T-helper 1 cell treated with Interleukin-12 subunit alpha and Interleukin-12 subunit beta and Interleukin-4 antibody, amounts not matched to agents 30 μg/mL and 1 μg/mL, for 36 hours (primary cell): Measurements from ENCODE around the gene COL19A1.
"Not testable (repeated sequence)": the region's sequence is repeated elsewhere in the genome, so short reads cannot be mapped to it uniquely, and the experiment has no call there.

Experiments
- H3K27ac Mint-ChIP-seq: one replicate; pipeline ENCODE4 v1.8.0; 2021; ENCODE audit warnings: mild to moderate bottlenecking, mixed read lengths
- H3K27me3 Mint-ChIP-seq: one replicate; pipeline ENCODE4 v1.8.0; 2021; ENCODE audit warnings: low read depth, mixed read lengths
- H3K36me3 Mint-ChIP-seq: one replicate; pipeline ENCODE4 v1.8.0; 2021; ENCODE audit warnings: low read depth, mixed read lengths
- H3K4me1 Mint-ChIP-seq: one replicate; pipeline ENCODE4 v1.8.0; 2021; ENCODE audit warnings: low read depth, mixed read lengths
- H3K4me3 Mint-ChIP-seq: one replicate; pipeline ENCODE4 v1.8.0; 2021; ENCODE audit warnings: mild to moderate bottlenecking, moderate library complexity, mixed read lengths
- H3K9me3 Mint-ChIP-seq: one replicate; pipeline ENCODE4 v1.8.0; 2021; ENCODE audit warnings: mixed read lengths

The COL19A1 gene

DNA sequence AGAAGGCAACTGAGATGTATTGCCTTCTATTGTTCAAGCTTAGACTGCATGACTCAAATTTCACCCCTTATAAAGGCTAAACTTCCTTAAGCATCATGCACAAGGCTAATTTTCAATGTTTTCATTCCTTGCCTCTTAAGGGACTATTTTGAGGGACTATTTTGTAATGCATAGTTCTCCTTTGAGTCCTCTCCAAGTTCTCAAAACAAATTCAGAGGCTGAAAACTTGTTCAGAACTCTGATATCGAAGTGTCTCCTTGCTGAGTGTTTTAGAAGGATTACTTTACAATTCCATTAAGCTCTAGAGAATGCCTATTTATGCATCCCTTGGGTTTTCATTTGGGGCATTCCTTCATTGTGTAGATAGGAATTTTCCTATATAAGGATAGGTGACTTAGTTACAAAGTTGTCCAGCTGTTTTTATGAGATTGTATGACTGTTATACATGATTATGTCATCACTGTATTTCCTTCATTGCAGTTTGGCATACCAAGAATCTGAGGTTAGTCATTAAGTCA, 41.7 kb downstream of the COL19A1 start:
- peaks cover 7% of the 10 kb centered on the region for H3K27me3 Mint-ChIP-seq
- H3K9me3 Mint-ChIP-seq: no peaks in the 10 kb centered on the region
- H3K36me3 Mint-ChIP-seq: no peaks in the 10 kb centered on the region
- no peaks in the 10 kb centered on the region for H3K4me1 Mint-ChIP-seq
- no peak overlapping the region for H3K27ac Mint-ChIP-seq
- no peak overlapping the region for H3K4me3 Mint-ChIP-seq

DNA sequence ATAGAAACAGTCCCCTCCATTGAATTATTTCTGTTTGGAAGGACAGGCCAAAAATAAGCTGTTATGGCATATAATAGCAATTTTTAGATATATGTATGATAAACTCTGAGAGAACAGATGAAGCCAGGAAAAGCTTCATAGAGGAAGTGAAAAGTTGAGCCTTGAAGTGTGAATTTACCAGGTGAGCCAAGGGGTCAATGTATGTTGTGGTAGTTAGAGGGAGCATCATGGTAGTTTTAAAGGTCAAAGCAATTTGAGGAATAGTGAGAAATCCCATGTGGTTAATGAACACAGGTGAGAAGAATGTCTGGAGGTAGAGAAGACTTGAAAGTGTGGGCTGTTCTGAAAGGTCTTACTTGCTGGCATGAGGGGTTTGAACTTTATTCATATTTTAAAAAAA, 47.0 kb downstream of the COL19A1 start:
- Mint-ChIP-seq H3K4me3 (no peak overlapping the region), H3K36me3 (no peaks in the 10 kb centered on the region), H3K4me1 (peaks cover 5% of the 10 kb centered on the region), H3K27ac (no peak overlapping the region), H3K27me3 (peaks cover 7% of the 10 kb centered on the region), H3K9me3 (no peaks in the 10 kb centered on the region)

DNA sequence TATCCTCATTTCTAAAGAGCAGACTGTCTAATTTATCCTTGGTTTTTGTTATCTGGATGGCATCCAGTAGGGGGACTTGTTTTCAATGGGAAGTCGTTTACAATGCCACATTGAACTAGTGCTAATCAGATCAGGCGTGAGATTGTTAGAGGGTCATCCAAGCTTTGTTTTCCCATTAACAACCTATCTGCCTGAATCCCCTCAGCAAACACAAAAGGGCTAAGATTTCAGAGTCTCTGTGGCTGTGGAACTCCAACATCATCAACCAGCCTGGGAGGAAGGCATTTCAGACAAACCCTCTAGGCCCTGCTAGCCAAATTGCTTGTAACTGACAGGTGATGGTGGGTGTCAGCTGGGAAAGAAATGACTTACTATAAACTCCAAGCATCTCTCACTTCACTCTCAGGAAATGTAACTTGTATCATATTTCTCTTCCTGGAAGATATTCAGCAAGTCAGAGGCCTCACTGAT, 47.7 kb downstream of the COL19A1 start:
- H3K4me3 Mint-ChIP-seq: no peak overlapping the region
- peaks cover 7% of the 10 kb centered on the region for H3K27me3 Mint-ChIP-seq
- H3K9me3 Mint-ChIP-seq: no peaks in the 10 kb centered on the region
- no peaks in the 10 kb centered on the region for H3K36me3 Mint-ChIP-seq
- H3K4me1 Mint-ChIP-seq: peaks cover 5% of the 10 kb centered on the region
- no peak overlapping the region for H3K27ac Mint-ChIP-seq

DNA sequence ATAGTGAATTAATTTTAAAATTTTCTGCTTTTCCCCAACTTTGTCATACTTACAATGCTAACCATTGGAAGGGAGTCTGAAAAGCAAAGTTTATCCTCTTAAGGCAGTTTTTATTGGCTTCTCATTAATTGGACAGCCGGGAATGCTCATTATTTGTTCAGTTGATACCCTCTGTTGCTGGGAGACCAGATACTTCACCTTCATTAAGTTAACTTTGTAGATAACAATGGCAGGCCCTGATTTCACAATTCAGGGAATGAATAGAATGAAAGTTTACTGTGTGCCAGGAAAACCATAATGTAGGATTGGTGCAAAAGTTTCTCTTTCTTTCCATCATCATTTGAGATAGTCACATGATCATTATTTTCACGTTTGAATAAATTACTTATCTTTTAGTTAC, 49.0 kb downstream of the COL19A1 start:
- no peak overlapping the region for H3K27ac Mint-ChIP-seq
- no peak overlapping the region for H3K4me3 Mint-ChIP-seq
- H3K27me3 Mint-ChIP-seq: peaks cover 7% of the 10 kb centered on the region
- no peaks in the 10 kb centered on the region for H3K36me3 Mint-ChIP-seq
- H3K9me3 Mint-ChIP-seq: no peaks in the 10 kb centered on the region
- peaks cover 5% of the 10 kb centered on the region for H3K4me1 Mint-ChIP-seq

DNA sequence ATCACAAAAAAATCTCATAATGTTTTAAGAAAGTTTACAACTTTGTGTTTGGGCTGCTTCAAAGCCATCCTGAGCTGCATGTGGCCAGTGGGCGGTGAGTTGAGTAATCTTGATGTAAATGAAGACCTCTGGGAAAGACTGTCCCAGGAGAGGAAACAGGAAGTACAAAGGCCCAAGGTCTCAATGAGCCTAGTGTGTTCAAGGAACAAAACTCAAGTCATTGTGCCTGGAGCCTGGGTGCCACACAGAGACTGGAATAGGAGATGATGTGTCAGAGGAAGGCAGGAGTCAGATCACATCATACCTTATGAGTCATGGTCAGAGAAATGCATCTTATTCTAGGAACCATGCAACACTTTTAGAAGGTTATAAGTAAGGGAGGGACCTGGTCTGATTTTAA, 51.5 kb downstream of the COL19A1 start:
- H3K4me1 Mint-ChIP-seq: peaks cover 5% of the 10 kb centered on the region
- no peak overlapping the region for H3K27ac Mint-ChIP-seq

DNA sequence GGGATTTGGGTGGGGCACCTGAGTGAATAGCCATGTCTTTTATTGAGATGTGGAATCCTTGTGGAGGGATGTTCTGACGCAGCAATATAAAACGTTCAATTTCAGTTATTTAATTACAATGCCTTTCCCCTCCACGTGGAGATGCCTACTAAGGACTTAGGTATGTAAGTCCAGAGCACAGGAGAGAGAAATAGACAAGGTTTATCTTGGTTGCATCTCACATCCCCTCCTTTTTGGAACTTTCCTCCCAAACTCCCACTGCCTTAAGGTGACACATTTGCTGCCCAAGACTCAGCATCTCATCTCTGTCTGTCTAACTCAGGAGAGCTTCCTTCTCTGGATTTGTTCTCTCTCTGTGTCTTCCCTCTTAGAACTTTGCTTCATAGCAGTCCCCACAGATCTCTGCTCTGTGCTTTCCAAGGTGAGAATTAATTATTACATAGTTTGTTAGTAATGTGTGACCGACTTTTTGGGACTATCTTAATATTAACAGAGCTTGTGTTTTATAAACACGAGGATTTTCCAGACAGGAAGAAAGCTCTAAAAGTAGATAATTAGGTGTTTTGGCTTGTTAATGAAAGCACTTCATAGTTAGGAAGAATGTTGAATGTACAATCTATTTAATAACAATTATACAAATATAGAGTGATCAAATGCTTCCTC, 52.6 kb downstream of the COL19A1 start:
- H3K4me1 Mint-ChIP-seq: peaks cover 5% of the 10 kb centered on the region
- H3K9me3 Mint-ChIP-seq: no peaks in the 10 kb centered on the region
- no peak overlapping the region for H3K27ac Mint-ChIP-seq
- no peaks in the 10 kb centered on the region for H3K27me3 Mint-ChIP-seq
- no peak overlapping the region for H3K4me3 Mint-ChIP-seq
- no peaks in the 10 kb centered on the region for H3K36me3 Mint-ChIP-seq

More for the DNA sequence above, 51.5 kb downstream of the COL19A1 start:
- Mint-ChIP-seq H3K27me3 (no peaks in the 10 kb centered on the region), H3K36me3 (no peaks in the 10 kb centered on the region), H3K4me3 (no peak overlapping the region), H3K9me3 (no peaks in the 10 kb centered on the region)

DNA sequence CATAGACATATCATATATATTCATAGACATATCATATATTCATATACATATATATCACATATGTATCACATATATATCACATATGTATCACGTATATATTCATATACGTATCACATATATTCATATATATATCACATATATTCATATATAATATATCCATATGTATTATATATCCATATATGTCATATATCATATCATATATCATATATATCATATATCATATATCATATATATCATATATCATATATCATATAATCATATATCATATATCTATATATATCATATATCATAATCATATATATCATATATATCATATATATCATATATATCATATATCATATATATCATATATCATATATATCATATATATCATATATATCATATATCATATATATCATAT, 54.7 kb downstream of the COL19A1 start:
- not testable (repeated sequence) for H3K9me3 Mint-ChIP-seq, H3K4me1 Mint-ChIP-seq, H3K27ac Mint-ChIP-seq, H3K4me3 Mint-ChIP-seq, H3K27me3 Mint-ChIP-seq, H3K36me3 Mint-ChIP-seq

DNA sequence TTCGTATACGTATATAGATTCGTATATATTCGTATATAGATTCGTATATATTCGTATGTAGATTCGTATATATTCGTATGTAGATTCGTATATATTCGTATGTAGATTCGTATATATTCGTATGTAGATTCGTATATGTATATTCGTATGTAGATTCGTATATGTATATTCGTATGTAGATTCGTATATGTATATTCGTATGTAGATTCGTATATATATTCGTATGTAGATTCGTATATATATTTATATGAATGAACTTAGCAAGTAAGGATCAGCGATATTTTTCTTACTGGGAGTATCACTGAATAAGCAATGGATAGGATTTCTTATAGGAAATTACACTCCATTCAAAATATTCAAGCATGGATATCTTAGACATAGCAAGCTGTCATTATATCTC, 55.3 kb downstream of the COL19A1 start:
- not testable (repeated sequence) for H3K27me3 Mint-ChIP-seq, H3K27ac Mint-ChIP-seq, H3K36me3 Mint-ChIP-seq, H3K9me3 Mint-ChIP-seq, H3K4me1 Mint-ChIP-seq, H3K4me3 Mint-ChIP-seq

DNA sequence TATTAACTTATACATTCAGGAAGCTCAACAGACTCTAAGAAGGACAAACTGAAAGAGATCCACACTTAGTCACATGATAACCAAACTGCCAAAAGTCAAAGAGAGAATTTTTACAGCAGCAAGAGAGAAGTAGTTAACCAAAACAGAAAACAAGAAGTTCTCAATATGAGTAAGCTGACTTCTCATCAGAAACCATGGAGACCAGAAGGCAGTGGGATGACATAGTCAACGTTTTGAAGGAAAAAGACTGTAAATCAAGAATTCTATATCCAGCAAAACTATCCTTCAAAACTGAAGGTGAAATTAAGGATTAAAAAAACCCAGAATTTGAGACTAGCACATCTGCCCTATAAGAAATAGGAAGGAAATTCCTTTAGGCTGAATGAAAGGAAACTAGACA, 60.4 kb downstream of the COL19A1 start:
- H3K4me1 Mint-ChIP-seq: no peaks in the 10 kb centered on the region
- no peak overlapping the region for H3K27ac Mint-ChIP-seq
- peaks cover 14% of the 10 kb centered on the region for H3K9me3 Mint-ChIP-seq
- H3K4me3 Mint-ChIP-seq: no peak overlapping the region
- H3K27me3 Mint-ChIP-seq: no peaks in the 10 kb centered on the region
- H3K36me3 Mint-ChIP-seq: no peaks in the 10 kb centered on the region

DNA sequence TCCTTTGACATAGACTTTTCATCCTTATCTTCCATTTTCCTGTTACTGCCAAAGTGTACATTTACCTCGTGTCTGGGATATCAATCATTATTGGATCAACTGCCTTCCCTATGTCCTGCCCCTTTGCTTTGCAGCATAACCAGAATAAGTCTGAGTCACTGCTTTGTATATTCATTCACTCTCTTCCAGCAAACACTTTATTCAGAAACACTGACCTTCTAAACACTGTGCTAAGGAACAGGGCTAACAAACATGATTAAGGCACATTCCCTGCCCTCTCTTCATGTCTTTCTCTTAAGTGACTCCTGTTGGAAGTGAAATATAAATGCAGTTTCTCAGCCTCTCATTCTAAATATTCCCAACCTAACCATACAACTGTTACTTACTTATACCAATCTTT, 66.9 kb downstream of the COL19A1 start:
- Mint-ChIP-seq H3K4me3 (no peak overlapping the region), H3K9me3 (no peaks in the 10 kb centered on the region), H3K4me1 (no peaks in the 10 kb centered on the region), H3K27ac (no peak overlapping the region), H3K27me3 (peaks cover 8% of the 10 kb centered on the region), H3K36me3 (no peaks in the 10 kb centered on the region)

DNA sequence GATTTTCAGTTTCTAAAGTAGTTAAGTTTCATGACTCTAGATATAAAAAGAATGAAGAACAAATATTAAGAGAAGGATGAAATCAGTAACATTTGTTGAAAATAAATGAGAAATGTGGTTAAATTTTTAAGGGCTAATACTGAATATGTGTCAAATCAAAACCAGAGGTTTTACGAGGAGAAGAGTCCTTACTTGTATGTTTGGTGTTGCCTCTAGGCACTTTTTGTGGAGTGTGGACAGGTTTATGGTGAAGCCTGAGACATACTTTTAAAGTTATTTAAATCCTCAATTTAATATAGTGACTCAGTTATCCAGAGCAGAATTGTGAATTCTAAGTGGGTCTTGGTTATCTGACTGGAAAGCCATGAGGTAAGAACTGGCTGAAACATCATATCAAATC, 68.7 kb downstream of the COL19A1 start:
- H3K27me3 Mint-ChIP-seq: peaks cover 8% of the 10 kb centered on the region

DNA sequence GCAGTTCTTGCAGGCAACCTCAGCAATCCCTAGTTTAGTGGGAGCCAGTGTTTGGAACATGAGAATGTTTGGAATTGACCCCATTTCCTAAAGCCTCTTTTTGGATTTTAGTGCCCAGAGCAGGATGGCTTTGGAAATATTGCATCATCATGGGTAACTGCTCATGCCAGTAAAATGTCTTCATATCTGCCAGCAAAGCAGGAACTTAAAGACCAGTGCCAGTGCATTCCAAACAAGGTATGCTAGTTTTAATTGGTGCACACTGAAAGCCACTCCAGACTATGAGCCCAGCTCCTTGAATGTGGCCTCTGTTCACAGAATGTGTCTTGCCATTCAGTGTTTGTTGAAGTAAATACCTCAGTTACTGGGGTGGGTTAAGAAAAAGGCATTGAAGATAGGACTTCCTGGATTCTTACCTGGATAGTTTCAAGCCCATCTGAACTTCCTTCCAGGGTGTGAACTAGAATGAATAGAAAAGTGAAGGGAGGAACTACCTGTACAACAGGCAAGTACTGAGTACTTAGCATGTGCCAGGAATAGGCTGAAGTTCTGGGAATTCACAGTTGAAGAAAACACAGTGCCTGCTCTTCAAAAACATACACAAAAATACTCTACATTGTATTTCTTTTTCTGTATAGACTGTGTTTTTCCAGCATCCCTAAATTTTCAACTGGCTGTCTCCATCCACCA, 70.5 kb downstream of the COL19A1 start:
- H3K4me1 Mint-ChIP-seq: no peaks in the 10 kb centered on the region
- no peaks in the 10 kb centered on the region for H3K9me3 Mint-ChIP-seq
- H3K27ac Mint-ChIP-seq: no peak overlapping the region
- peaks cover 8% of the 10 kb centered on the region for H3K27me3 Mint-ChIP-seq
- H3K4me3 Mint-ChIP-seq: no peak overlapping the region
- H3K36me3 Mint-ChIP-seq: no peaks in the 10 kb centered on the region

More for the DNA sequence above, 68.7 kb downstream of the COL19A1 start:
- Mint-ChIP-seq H3K9me3 (no peaks in the 10 kb centered on the region), H3K36me3 (no peaks in the 10 kb centered on the region), H3K4me3 (no peak overlapping the region), H3K27ac (no peak overlapping the region), H3K4me1 (no peaks in the 10 kb centered on the region)

DNA sequence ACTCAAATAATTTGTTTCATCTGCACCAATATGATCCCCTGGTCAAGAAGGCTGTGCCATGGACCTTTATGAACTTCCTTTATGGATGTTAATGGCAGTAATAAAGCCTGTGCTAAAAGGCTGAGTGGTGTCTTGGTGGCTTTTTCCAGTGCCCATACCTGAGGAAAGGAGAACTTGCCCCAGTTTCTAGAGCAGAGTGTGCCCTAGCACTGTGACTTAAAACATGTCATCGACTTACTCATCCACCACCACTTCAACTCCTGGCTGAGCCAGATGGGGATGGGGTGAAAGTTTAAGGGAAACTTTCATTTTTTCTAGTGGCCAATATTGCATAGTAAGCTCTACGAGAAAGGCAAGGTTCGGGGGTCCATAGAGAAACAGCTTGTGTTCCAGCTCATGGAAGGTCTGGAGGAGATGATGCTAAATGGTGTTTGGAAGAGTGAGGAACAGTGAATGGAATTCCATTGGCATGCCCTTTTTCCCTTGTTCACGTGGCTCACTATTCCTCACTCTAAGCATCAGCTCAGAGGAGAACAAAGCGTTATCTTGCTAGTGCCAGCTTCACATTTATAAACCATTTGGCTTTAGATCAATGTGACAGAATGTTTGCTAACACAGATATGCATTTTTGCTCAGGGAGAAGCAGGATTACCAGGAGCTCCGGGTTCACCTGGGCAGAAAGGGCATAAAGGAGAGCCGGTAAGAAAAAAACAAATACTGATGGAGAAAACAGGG, 71.2 kb downstream of the COL19A1 start:
- Mint-ChIP-seq H3K4me1 (no peaks in the 10 kb centered on the region), H3K27me3 (peaks cover 8% of the 10 kb centered on the region), H3K27ac (no peak overlapping the region), H3K36me3 (no peaks in the 10 kb centered on the region), H3K9me3 (no peaks in the 10 kb centered on the region), H3K4me3 (no peak overlapping the region)

DNA sequence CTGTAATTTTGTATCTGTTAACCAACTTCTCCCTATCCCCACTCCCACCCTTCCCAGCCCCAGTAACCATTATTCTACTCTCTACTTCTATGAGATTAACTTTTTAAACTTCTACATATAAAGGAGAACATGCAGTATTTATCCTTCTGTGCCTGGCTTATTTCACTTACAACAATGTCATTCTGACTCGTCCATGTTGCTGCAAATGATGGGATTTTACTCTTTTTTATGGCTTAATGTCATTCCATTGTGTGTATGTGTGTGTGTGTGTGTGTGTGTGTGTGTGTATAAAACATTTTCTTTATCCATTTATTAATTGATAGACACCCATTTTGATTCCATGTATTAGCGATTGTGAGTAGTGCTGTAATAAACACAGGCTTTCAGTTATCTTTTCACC, 76.1 kb downstream of the COL19A1 start:
- no peaks in the 10 kb centered on the region for H3K9me3 Mint-ChIP-seq
- no peaks in the 10 kb centered on the region for H3K27me3 Mint-ChIP-seq
- no peak overlapping the region for H3K27ac Mint-ChIP-seq
- no peaks in the 10 kb centered on the region for H3K4me1 Mint-ChIP-seq
- no peak overlapping the region for H3K4me3 Mint-ChIP-seq
- no peaks in the 10 kb centered on the region for H3K36me3 Mint-ChIP-seq

DNA sequence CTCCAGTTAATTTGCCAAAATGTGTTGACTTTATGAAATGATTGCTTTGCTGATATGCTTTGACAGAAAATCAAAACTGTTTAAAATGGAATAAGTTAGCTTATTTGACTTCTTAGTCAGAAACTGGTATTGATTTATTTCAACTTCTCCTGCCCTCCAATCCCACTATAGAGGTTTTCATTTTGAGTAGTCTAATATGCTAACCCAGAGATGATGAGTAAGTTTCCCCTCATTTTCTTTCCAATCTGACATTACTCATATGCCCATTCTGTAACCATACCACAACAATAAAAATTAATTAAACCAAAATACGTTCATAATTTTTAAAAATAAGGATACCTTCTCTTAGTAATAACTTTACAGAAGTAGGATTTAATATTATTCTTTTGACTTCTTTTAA, 78.8 kb downstream of the COL19A1 start:
- no peak overlapping the region for H3K27ac Mint-ChIP-seq
- H3K9me3 Mint-ChIP-seq: no peaks in the 10 kb centered on the region
- H3K36me3 Mint-ChIP-seq: no peaks in the 10 kb centered on the region
- H3K27me3 Mint-ChIP-seq: peaks cover 3% of the 10 kb centered on the region
- no peaks in the 10 kb centered on the region for H3K4me1 Mint-ChIP-seq
- H3K4me3 Mint-ChIP-seq: no peak overlapping the region
